Choroid plexus epithelial cell (primary cell): Measurements from ENCODE around the gene CHRNA3.

Experiments used
- DNase-seq: peaks from one replicate; pipeline ENCODE4 v3.0.0-alpha.2; 2010; ENCODE audit warnings: low read depth
- H3K4me3 ChIP-seq: 2 replicates; pipeline ENCODE4 v1.5.1; 2011; ENCODE audit warnings: low read depth, mild to moderate bottlenecking, control low read depth, low read length, moderate library complexity
- CTCF ChIP-seq: conservative IDR thresholded peaks from 2 replicates; pipeline ENCODE4 v1.5.1; 2011; ENCODE audit warnings: low read depth, mild to moderate bottlenecking, control low read depth, inconsistent platforms, low read length, moderate library complexity

Gene CHRNA3

GRCh38 chr15:78636378-78636859, 15.6 kb upstream of the CHRNA3 start:
- DNase-seq: no peak
- no peak for TF ChIP-seq CTCF
- H3K4me3 ChIP-seq: no peak overlapping the region

GRCh38 chr15:78635346-78635745, 14.6 kb upstream of the CHRNA3 start:
- no peak for DNase-seq
- no peak for TF ChIP-seq CTCF
- no peak overlapping the region for H3K4me3 ChIP-seq

GRCh38 chr15:78634210-78635145, 13.7 kb upstream of the CHRNA3 start:
- no peak for DNase-seq
- TF ChIP-seq CTCF: no peak
- no peak overlapping the region for H3K4me3 ChIP-seq

GRCh38 chr15:78633348-78633747, 12.6 kb upstream of the CHRNA3 start:
- no peak overlapping the region for H3K4me3 ChIP-seq
- no peak for DNase-seq
- no peak for TF ChIP-seq CTCF

- H3K4me3 ChIP-seq: no peak overlapping the region
- TF ChIP-seq CTCF: no peak
- DNase-seq: no peak
Observed at GRCh38 chr15:78630886-78631633, 10.3 kb upstream of the CHRNA3 start.

GRCh38 chr15:78629716-78630065, 8.9 kb upstream of the CHRNA3 start:
- no peak for DNase-seq
- no peak overlapping the region for H3K4me3 ChIP-seq
- TF ChIP-seq CTCF: no peak
